Measurements from ENCODE around the gene DPYD. TPM values are rescaled to one million over a fixed set of nuclear protein-coding genes. Genes with fewer than 3 reads are reported as not detected.
A peak's percentile ranks its signal among the peaks of the same experiment; 100 is the strongest.

The DPYD gene
- total and polyA plus RNA-seq, 10 of the 15 experiments (the other 5 are each of a cell fraction or from before 2014, with no cell fraction given), result 5.7 to 23.8 (median 10.2) TPM

DNA sequence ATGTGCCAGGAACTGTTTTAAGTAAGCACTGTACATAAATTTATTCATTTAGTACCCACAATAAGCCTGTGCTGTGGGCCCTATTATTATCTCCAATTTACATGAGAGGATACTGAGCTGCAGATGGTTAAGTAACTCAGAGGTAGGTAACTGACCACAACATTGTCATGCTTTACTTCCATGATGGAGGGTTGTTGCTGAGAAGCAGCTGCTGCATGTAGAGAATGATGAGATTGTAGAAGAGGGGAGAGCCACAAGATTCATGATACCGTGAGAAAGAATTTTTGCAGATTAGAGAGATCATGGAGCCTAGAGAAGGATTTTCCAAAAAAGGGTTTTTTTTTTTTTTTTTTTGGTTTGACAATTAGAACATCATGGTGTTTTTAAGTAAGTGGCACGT lies 886.2 kb downstream of the DPYD start:
- Histone ChIP-seq H3K9me3 (replicated peaks; ENCODE audit: control insufficient read depth, insufficient read depth, low read length) (no peaks in the 10 kb centered on the region), H3K27me3 (replicated peaks in 1 of 2; ENCODE audit: control insufficient read depth in 2 of 2, insufficient read depth in 2 of 2, low read length in 1 of 2) (no peaks in the 10 kb centered on the region), H3K4me2 (ENCODE audit: control insufficient read depth, insufficient read depth) (no peak overlapping the region), H4K20me1 (ENCODE audit: control insufficient read depth, insufficient read depth) (no peaks in the 10 kb centered on the region), H3K9ac (ENCODE audit: control insufficient read depth, insufficient read depth, low read length) (no peak overlapping the region), H3K79me2 (ENCODE audit: control insufficient read depth, insufficient read depth, low read length) (no peaks in the 10 kb centered on the region), H3K4me3 (no peak overlapping the region), H3K36me3 (ENCODE audit: control insufficient read depth in 2 of 2, insufficient read depth in 2 of 2, low read length in 1 of 2) (no peaks in the 10 kb centered on the region), H3K27ac (ENCODE audit: control insufficient read depth, insufficient read depth) (no peak overlapping the region), H2AFZ (ENCODE audit: control insufficient read depth, low read depth, low read length) (no peak overlapping the region), H3K4me1 (ENCODE audit: control insufficient read depth, insufficient read depth, low read length) (no peaks in the 10 kb centered on the region)
- ATAC-seq (peak; percentile 45), FAIRE-seq (no peak), DNase-seq (ENCODE audit: low read depth, low spot score) (no peak)
- SMC1A ChIA-PET (ENCODE audit: uncharacterized antibody, unreplicated experiment), result no interaction called here
- POLR2A ChIA-PET, result no interaction called here
- in situ Hi-C loops (cut with MboI) (no loop called here), intact Hi-C loops (cut with micrococcal nuclease; ENCODE audit: unreplicated experiment) (no loop called here)
- 18% methylated on average over 2 of the region's 2 CpGs for WGBS (ENCODE audit: insufficient coverage, insufficient replicate concordance, low lambda C conversion rate, missing lambda C conversion rate)
- no TSS peak for BruUV-seq (replicated peaks)
- CTCF ChIA-PET, result interaction anchor here (0.7 kb wide), 1 partner anchor 1012 kb away, joined by 3 read pairs; no protein-coding TSS in a partner anchor
- TF ChIP-seq ASH2L (IDR thresholded peaks at IDR 0.05; ENCODE audit: borderline replicate concordance, low read depth), result no peak
- no peak for TF ChIP-seq STAT1 (conservative IDR thresholded peaks at IDR 0.05)
- no peak for TF ChIP-seq CHD1 (IDR thresholded peaks at IDR 0.05; ENCODE audit: low read depth, low read length)
- no peak for TF ChIP-seq SMARCA5 (IDR thresholded peaks at IDR 0.05)
- TF ChIP-seq WRNIP1 (IDR thresholded peaks at IDR 0.05; ENCODE audit: borderline replicate concordance, low read depth, low read length), result no peak
- TF ChIP-seq BRCA1 (IDR thresholded peaks at IDR 0.05; ENCODE audit: low read depth, low read length), result no peak
- TF ChIP-seq, protein P1, sequence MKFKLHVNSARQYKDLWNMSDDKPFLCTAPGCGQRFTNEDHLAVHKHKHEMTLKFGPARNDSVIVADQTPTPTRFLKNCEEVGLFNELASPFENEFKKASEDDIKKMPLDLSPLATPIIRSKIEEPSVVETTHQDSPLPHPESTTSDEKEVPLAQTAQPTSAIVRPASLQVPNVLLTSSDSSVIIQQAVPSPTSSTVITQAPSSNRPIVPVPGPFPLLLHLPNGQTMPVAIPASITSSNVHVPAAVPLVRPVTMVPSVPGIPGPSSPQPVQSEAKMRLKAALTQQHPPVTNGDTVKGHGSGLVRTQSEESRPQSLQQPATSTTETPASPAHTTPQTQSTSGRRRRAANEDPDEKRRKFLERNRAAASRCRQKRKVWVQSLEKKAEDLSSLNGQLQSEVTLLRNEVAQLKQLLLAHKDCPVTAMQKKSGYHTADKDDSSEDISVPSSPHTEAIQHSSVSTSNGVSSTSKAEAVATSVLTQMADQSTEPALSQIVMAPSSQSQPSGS (IDR thresholded peaks at IDR 0.05; ENCODE audit: low read length), result no peak
- TF ChIP-seq IRF4 (IDR thresholded peaks at IDR 0.05; ENCODE audit: low read depth, low read length), result no peak
- TF ChIP-seq BCLAF1 (IDR thresholded peaks at IDR 0.05), result no peak
- TF ChIP-seq NRF1 (conservative IDR thresholded peaks at IDR 0.05; ENCODE audit: low read depth, low read length), result no peak
- no peak for TF ChIP-seq CEBPB (IDR thresholded peaks at IDR 0.05; ENCODE audit: borderline replicate concordance in 1 of 2, low read depth in 2 of 2, low read length in 2 of 2)
- TF ChIP-seq SKIL (IDR thresholded peaks at IDR 0.05; ENCODE audit: low read depth, poor library complexity, severe bottlenecking), result no peak
- TF ChIP-seq KLF5 (IDR thresholded peaks at IDR 0.05; ENCODE audit: partially characterized antibody), result no peak
- no peak for TF ChIP-seq HSF1 (IDR thresholded peaks at IDR 0.05; ENCODE audit: low read depth, low read length)
- no peak for TF ChIP-seq CREB1 (IDR thresholded peaks at IDR 0.05; ENCODE audit: low read depth)
- TF ChIP-seq CHD4 (IDR thresholded peaks at IDR 0.05), result no peak
- no peak for TF ChIP-seq SUZ12 (IDR thresholded peaks at IDR 0.05; ENCODE audit: unreplicated experiment)
- no peak for TF ChIP-seq MEF2A (IDR thresholded peaks at IDR 0.05; ENCODE audit: insufficient read depth, low read depth, low read length)
- RAD21 ChIA-PET (ENCODE audit: unreplicated experiment), result no interaction called here

Measured in GM12878 (cell line).